ENCODE measurements around the gene NID1.
"Not testable (repeated sequence)": the region's sequence is repeated elsewhere in the genome, so short reads cannot be mapped to it uniquely, and the experiment has no call there.

NID1 gene

GRCh38 chr1:235968831-235969230, 96.1 kb downstream of the NID1 start:
- DNase-seq (ENCODE audit: low spot score) = no peak

- DNase-seq (ENCODE audit: low spot score) = not testable (repeated sequence)
These were observed 98.8 kb downstream of the NID1 start for GRCh38 chr1:235966134-235966533.

GRCh38 chr1:235960809-235961208, 104.1 kb downstream of the NID1 start:
- DNase-seq (ENCODE audit: low spot score) = no peak

- no peak for DNase-seq (ENCODE audit: low spot score)
These were observed 106.9 kb downstream of the NID1 start for GRCh38 chr1:235958021-235958420.

- DNase-seq (ENCODE audit: low spot score) = peak; percentile 74
These were observed 109.1 kb downstream of the NID1 start for GRCh38 chr1:235955777-235956176.

- DNase-seq (ENCODE audit: low spot score) = no peak
These were observed 110.3 kb downstream of the NID1 start for GRCh38 chr1:235954306-235955283.

- no peak for DNase-seq (ENCODE audit: low spot score)
These were observed 111.1 kb downstream of the NID1 start for GRCh38 chr1:235953801-235954200.

- DNase-seq (ENCODE audit: low spot score) = no peak
These were observed 111.8 kb downstream of the NID1 start for GRCh38 chr1:235952950-235953615.

GRCh38 chr1:235951661-235952060, 113.2 kb downstream of the NID1 start:
- DNase-seq (ENCODE audit: low spot score) = no peak

- DNase-seq (ENCODE audit: low spot score) = no peak
These were observed 114.6 kb downstream of the NID1 start for GRCh38 chr1:235950318-235950717.

GRCh38 chr1:235948774-235949427, 116.0 kb downstream of the NID1 start:
- no peak for DNase-seq (ENCODE audit: low spot score)

GRCh38 chr1:235947989-235948388, 116.9 kb downstream of the NID1 start:
- no peak for DNase-seq (ENCODE audit: low spot score)

- DNase-seq (ENCODE audit: low spot score) = no peak
These were observed 118.3 kb downstream of the NID1 start for GRCh38 chr1:235946571-235946981.

- no peak for DNase-seq (ENCODE audit: low spot score)
These were observed 118.9 kb downstream of the NID1 start for GRCh38 chr1:235945775-235946570.

GRCh38 chr1:235943581-235944114, 121.2 kb downstream of the NID1 start:
- no peak for DNase-seq (ENCODE audit: low spot score)

- no peak for DNase-seq (ENCODE audit: low spot score)
These were observed 121.8 kb downstream of the NID1 start for GRCh38 chr1:235942979-235943575.

- DNase-seq (ENCODE audit: low spot score) = no peak
These were observed 122.3 kb downstream of the NID1 start for GRCh38 chr1:235942625-235942934.

GRCh38 chr1:235941876-235942624, 122.8 kb downstream of the NID1 start:
- DNase-seq (ENCODE audit: low spot score) = no peak

GRCh38 chr1:235940285-235940684, 124.6 kb downstream of the NID1 start:
- no peak for DNase-seq (ENCODE audit: low spot score)

- no peak for DNase-seq (ENCODE audit: low spot score)
These were observed 125.5 kb downstream of the NID1 start for GRCh38 chr1:235939480-235939775.
